GM18505 (cell line): Measurements from ENCODE around the gene SMC3.
"Not testable (repeated sequence)": the region's sequence is repeated elsewhere in the genome, so short reads cannot be mapped to it uniquely, and the experiment has no call there.

Experiments used
- ATAC-seq: cut with Tn5 transposase; IDR thresholded peaks from one replicate; pipeline ENCODE4 v1.9.1; 2021; ENCODE audit not compliant: unreplicated experiment
- POLR2A ChIP-seq: IDR thresholded peaks from 4 replicates; pipeline ENCODE4 v1.6.1; 2011; ENCODE audit warnings: borderline replicate concordance; ENCODE audit not compliant: insufficient read depth, insufficient read length; ENCODE audit errors: extremely low read depth

Gene SMC3

DNA sequence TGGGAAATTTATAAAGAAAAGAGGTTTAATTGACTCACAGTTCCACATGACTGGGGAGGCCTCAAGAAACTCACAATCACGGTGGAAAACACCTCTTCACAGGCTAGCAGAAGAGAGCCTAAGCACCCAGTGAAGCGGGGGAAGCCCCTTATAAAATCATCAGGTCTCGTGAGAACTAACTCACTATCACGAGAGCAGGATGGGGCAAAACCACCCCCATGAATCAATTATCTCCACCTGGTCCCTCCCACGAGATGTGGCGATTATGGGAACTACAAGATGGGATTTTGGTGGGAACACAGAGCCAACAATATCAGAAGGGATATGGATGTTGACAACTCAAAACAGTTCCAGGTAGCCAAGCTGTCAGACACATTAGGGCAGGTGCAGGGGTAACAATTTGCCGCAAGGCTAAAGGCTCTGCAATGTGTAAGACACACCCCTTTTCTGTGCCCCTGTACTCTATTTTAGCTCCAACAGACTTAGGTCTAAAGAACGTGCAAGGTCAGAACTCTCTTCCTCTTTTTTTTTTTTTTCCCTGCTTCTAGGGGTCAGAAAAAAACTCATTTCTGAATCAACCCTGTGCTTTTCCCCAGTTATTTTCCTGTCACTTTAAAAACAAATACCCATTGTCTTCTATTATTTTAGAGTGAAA, 46.0 kb downstream of the SMC3 start:
- TF ChIP-seq POLR2A = no peak
- peak; percentile 20 for ATAC-seq

DNA sequence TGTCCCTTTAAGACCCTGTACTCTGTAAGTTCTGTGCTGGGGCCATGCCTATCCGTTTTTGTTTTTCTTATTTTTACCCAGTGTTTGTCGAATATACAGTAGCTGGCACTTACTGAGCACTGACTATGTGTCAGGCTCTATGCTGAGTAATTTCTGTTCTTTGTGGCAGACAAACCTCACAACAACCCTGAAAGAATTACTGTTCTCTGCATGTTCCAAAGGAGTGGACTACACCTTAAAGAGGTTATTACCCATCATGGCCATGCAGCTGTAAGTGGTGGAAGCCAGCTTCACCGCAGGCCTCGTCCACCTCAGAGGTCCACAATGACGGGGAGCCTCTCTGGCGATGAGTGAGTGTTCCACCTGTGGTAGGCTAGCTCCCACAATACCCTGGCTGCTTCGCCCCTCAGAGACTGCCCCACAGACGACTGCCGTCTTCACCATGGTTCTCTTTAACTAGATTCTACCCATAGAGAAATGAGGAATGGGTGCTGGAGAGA, 46.6 kb downstream of the SMC3 start:
- ATAC-seq = peak; percentile 44
- TF ChIP-seq POLR2A = no peak

DNA sequence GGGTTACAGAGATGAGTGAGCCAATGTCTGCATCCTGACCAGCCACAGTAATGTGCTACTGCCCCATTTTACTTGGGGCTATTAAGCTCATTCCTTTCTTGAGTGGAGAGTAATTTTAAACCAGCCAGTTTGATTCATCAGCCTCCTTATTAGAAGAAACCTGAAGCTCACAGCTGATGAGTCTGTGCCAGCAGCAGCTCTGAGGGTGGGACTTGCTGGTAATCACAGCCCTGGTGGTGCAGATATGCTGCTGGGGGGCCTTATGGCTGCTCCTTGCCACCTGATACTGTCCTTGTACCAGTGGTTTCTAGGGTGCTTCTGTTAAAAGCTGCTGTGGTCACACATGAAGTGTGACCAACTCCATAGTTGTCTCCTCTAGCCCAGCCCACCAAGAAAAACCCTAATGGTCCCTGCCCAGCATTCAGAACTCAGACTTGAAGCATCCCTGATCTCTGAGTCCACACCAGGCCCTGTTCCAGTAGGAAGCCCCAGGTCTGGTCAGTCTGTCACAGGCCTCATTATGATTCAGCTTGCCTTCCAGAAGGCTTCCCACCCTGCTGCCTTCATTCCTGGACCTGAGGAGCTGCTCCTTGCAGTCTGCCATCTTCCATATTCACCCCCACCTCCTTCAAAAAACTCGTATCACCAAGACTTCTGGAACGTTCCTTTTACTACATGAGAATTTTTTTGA, 47.7 kb downstream of the SMC3 start:
- ATAC-seq = no peak
- TF ChIP-seq POLR2A = no peak

DNA sequence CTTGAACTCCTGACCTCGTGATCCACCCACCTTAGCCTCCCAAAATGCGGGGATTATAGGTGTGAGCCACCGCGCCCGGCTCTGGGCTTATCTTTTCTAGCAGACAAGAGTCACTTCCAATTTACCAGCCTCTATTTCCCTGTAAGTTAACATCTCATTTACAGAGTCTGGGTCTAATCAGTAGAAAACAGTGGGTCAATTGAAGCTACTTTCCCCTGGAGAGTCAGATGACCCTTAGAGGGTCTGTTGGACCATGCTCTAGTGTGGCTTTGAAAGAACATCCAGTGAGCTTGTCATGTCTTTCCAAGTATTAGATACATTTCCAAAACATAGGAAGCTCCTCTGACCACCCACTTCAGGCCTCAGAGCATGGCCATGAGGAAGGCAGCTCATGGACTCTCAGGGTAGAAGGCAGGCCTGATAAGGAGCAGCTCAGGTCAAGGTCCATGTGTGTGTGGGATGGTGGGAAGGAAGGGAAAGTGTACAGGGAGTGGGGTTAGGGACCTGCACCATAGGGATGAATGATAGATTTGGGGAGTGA, 49.1 kb downstream of the SMC3 start:
- no peak for TF ChIP-seq POLR2A
- ATAC-seq = no peak

DNA sequence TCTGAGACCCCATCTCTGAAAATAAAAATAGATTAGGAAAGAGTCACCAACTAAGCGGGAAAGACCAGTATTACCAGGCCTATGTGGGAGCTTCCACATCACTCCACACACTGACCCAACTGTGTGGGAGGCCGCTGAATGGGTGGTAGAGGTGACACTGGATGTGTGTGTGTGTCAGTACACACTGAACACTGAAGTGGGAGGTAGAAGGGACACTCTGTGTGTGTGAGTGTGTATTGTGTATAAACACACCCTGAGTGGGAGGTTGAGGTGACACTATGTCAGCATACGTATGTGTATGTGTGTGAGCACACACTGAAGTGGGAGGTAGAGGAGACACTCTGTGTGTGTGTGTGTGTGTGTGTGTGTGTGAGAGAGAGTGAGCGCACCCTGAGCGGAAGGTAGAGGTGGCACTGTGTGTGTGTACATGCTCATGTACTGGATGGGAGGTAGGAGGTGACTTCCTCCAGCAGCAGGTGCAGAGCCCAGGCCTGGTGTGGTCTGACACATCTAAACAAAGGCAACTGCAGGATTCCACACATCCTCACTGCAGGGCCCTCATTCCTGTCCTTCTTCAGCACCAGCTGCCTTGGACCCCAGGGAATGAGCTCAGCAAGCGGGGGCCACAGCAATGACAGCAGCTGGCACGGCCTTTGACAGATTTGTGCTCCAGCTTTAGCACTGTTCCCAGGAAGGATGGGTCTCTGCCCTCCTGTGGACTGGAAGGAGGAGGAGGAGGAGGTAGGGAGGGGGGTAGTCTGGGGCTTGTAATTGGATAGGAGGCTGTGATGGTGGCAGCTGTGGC, 50.1 kb downstream of the SMC3 start:
- no peak for TF ChIP-seq POLR2A
- ATAC-seq = no peak

DNA sequence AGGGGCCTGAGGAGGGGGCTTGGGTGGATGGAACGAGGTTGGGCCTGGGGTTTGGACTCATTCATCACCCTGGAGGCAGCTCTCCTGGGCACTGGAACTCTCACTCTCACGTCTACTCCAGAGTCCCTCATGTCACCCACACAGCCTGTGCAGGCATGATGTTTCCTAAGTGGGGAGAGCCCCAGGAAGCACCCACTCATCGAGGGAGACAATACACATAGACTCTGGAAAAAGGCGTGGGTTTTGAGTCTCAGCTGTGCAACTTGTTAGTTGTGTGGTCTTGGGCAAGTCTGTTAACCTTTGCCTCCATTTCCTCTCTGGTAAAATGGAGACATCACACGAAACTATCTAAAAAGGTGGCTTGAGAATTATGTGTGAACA, 50.7 kb downstream of the SMC3 start:
- no peak for TF ChIP-seq POLR2A
- no peak for ATAC-seq

DNA sequence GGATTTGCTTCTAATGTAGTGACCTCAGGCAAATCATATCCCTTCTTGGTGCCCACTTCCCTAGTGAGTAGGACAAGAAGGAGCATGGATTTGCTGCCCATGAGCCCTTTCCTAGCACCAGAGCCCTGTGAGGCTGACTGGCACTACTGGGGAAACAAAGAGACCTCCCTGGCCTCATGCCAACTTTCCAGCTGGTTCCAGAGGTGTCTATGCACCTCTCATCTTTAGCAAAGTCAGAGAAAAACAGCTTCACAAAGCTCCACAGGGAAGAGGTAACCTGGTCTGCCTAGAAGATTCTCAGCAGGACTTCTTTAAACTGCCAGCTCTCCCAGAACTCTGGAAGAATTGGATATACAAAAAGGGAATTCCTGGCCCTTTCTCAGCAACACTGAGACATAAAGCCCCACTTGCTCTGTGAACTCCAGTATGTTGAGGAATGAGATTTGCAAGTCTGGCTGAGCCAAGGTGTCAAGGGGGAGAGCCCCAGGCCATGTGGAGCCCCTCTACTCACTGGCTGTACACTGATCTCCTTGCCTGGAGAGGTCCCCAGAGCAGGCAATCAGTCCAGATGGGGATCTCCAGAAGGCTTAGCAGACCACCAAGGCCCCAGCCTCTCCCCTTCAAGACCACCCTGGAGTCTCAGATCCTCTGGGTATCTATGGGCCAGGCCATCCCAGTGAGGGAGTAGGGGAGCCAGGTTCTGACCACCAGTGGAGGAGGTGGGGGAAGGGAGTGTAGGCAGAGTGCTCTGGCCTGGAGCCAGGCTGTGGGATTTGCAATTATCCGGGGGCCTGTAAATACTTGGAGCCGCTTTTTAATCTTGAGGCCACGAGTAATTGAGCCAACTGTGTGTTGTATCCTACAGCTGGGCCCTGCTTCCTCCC, 52.3 kb downstream of the SMC3 start:
- TF ChIP-seq POLR2A = no peak

DNA sequence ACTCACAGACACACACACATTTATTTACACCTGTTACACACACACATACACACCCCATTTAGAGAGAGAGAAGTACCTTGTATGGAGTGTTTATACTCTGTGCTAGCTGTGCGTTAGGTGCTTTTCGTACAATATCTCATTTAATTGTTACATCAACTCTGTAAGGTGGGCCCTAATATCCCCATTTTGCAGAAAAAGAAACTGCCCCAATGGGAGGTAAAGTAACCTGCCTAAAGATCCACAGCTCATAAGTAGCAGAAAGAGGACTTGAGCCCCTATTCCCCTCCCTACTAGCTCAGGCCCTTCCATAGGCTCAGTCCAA, 52.9 kb downstream of the SMC3 start:
- no peak for TF ChIP-seq POLR2A
- no peak for ATAC-seq

More for the DNA sequence above, 52.3 kb downstream of the SMC3 start:
- ATAC-seq = no peak

DNA sequence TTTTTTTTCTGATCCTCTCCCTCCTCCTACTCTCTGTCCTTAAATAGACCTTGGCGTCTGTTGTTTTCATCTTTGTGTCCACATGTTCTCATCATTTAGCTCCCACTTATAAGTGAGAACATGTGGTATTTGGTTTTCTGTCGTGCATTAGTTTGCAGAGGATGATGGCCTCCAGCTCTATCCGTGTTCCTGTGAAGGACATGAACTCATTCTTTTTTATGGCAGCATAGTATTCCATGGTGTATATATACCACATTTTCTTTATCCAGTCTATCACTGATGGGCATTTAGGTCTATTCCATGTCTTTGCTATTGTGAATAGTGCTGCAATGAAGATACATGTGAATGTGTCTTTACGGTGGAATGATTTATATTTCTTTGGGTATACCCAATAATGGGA, 55.8 kb downstream of the SMC3 start:
- ATAC-seq = not testable (repeated sequence)

DNA sequence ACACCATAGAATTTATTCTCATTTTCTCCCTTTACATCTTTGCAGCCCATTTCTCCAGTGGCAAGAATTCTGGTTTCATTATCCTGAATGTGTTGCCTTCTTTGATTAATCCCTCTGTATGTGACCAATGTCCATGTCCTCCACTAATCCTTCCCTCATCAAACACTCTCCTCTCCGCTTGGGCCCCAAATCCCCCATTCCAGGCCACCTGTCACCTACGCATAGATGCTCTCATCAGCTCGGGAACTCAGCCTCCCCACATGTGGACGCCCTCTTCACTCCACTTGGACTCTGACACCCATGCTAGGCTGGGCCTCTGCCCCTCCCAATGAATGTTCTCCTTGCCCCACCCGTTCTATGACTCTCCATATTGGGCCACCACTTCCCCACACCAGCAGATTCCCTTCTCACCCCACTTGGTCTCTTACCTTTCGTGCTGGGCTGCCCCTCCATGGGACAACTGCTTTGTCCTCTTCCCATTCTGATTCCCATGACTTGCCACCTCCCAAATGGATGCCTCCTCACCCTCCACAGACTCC, 57.9 kb downstream of the SMC3 start:
- no peak for ATAC-seq

DNA sequence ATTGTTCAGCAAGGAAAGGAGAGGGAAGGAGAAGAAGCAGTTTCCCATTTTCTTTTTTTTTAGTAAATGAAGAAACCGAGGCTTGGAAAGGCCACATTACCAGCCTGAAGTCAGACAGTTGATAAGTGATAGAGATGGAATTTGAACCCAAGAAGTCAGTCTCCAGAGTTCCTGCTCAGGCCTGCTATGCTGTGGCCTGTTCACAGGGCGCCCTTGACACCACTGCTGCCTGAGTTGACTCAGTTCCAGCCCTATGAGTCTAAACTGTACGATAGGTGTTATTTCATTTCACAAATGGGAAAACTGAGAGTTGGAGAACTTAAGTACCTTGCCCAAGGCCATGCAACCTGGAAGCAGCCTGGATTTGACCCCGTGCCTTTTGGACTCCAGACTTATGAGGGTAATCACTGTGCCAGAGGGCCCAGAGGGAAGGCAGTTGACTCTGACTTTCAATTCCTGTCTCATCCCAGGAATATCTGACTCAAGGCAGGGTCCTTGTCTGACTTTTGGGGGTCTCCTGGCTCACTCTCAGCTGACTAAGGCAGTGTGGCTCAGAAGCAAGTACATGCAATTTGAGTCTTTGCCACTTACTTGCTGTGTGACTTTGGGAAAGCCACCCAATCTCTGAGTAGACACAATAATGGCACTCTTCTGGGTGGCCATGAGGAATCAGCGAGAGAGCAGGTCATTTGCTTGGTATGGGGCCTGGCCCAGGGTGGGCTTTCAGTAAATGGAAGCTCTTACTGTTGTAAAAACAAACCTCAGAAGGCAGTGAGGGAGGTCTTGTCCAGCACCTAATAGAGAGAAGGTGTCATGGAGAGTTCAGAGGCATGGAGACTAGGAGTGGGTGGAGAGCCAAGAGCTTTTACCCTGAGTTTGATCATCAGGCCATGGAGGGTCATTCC, 58.7 kb downstream of the SMC3 start:
- no peak for ATAC-seq
- TF ChIP-seq POLR2A = no peak

More for the DNA sequence above, 57.9 kb downstream of the SMC3 start:
- TF ChIP-seq POLR2A = no peak

DNA sequence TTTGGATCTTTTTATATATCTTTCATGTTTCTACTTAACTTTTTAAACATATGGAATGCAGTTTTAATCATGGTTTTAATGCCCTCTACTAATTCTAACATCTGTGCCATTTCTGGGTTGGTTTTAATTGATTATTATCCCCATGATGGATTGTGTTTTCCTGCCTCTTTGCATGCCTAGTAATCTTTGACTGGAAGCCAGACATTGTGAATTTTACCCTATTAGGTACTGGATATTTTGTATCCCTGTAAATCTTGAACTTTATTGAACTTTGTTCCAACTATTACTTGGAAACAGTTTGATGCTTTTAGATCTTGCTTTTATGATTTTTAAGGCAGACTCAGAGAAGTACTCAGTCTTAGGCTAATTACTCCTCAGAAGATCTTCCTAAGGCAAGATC, 60.7 kb downstream of the SMC3 start:
- ATAC-seq = no peak
- no peak for TF ChIP-seq POLR2A
